Measurements from ENCODE around the gene POLR2B.

GRCh38 chr4:57076646-57077045 lies 98.0 kb downstream of the POLR2B start:
- no peak for TF ChIP-seq CTCF (IDR thresholded peaks at IDR 0.05)
- no peak for TF ChIP-seq POLR2A (IDR thresholded peaks at IDR 0.05)

Measured in esophagus squamous epithelium (tissue), 4 donors.